Stimulated activated CD4-positive, alpha-beta T cell treated with anti-CD3 and anti-CD28 coated beads, TNF-alpha, amount 100 ng/mL, for 48 hours (primary cell): Measurements from ENCODE around the gene TRIM15.
"Not testable (repeated sequence)": the region's sequence is repeated elsewhere in the genome, so short reads cannot be mapped to it uniquely, and the experiment has no call there.

Source experiments
- DNase-seq, 3 donors: peaks; one replicate each; pipeline ENCODE4 v3.0.0-alpha.2; 2020; ENCODE audit warnings: low read depth in 3 of 3

Gene TRIM15

GRCh38 chr6:30198166-30199084 is 35.1 kb downstream of the TRIM15 start:
- DNase-seq, result no peak

GRCh38 chr6:30200551-30201281 is 37.4 kb downstream of the TRIM15 start:
- no peak for DNase-seq

GRCh38 chr6:30202366-30202765 is 39.0 kb downstream of the TRIM15 start:
- no peak for DNase-seq

GRCh38 chr6:30204116-30204515 is 40.8 kb downstream of the TRIM15 start:
- DNase-seq, result no peak

- no peak for DNase-seq
Observed at GRCh38 chr6:30206152-30206551, 42.8 kb downstream of the TRIM15 start.

GRCh38 chr6:30206799-30207618 is 43.7 kb downstream of the TRIM15 start:
- DNase-seq, result no peak

GRCh38 chr6:30207619-30208295 is 44.4 kb downstream of the TRIM15 start:
- no peak for DNase-seq

GRCh38 chr6:30211306-30211705 is 48.0 kb downstream of the TRIM15 start:
- no peak for DNase-seq

- no peak for DNase-seq
Observed at GRCh38 chr6:30211899-30212298, 48.6 kb downstream of the TRIM15 start.

- peak; percentile 92 to 97 (median 96) for DNase-seq
Observed at GRCh38 chr6:30212865-30213666, 49.7 kb downstream of the TRIM15 start, which contains the start of gene TRIM26. Gene TRIM26, minus strand, starts transcription at chr6:30213406. Its CDS starts 14,303 bp downstream, at chr6:30199103.

- no peak for DNase-seq
Observed at GRCh38 chr6:30213667-30213956, 50.3 kb downstream of the TRIM15 start.

GRCh38 chr6:30213957-30214656 is 50.8 kb downstream of the TRIM15 start:
- DNase-seq, result peak; percentile 43 to 61 (median 46)

GRCh38 chr6:30214657-30214982 is 51.3 kb downstream of the TRIM15 start:
- no peak for DNase-seq

GRCh38 chr6:30216096-30216495 is 52.8 kb downstream of the TRIM15 start:
- no peak for DNase-seq

- DNase-seq, result peak in 2 of 3 donors; percentile 21 to 47
Observed at GRCh38 chr6:30219244-30219643, 55.9 kb downstream of the TRIM15 start.

- DNase-seq, result not testable (repeated sequence)
Observed at GRCh38 chr6:30221395-30221794, 58.0 kb downstream of the TRIM15 start.

- not testable (repeated sequence) for DNase-seq
Observed at GRCh38 chr6:30221956-30222355, 58.6 kb downstream of the TRIM15 start.
